Thoracic aorta (tissue), 2 donors: Measurements from ENCODE around the gene SELENOW. TPM values are rescaled to one million over a fixed set of nuclear protein-coding genes. Genes with fewer than 3 reads are reported as not detected.

Experiments used
- ATAC-seq: fragments of 150-250 bp; one replicate; pipeline ENCODE4 v1.8.0; 2017; ENCODE audit warnings: low read depth; ENCODE audit not compliant: insufficient number of reproducible peaks, low FRiP score
- DNase-seq: peaks from one replicate; pipeline ENCODE4 v3.0.0-alpha.2; 2020; ENCODE audit warnings: low spot score
- H3K27ac ChIP-seq, 2 donors: fragments of 200-600 bp; sonication (generic); 1 replicate in 1 of 2; 2 replicates in 1 of 2; pipeline ENCODE4 v1.5.1; 2016; ENCODE audit warnings: mild to moderate bottlenecking in 2 of 2, moderate library complexity in 2 of 2
- H3K27me3 ChIP-seq: fragments of 200-600 bp; sonication (generic); replicated peaks from 2 replicates; pipeline ENCODE4 v1.6.0; 2016; ENCODE audit warnings: mild to moderate bottlenecking; ENCODE audit not compliant: insufficient read depth
- H3K36me3 ChIP-seq: fragments of 200-600 bp; sonication (generic); one replicate; pipeline ENCODE4 v1.5.1; 2016
- H3K4me1 ChIP-seq, 2 donors: fragments of 200-600 bp; sonication (generic); 1 replicate in 1 of 2; 2 replicates in 1 of 2; pipeline versions ENCODE4 v1.5.1 to v1.6.0; 2016; ENCODE audit warnings: low read depth in 2 of 2, mild to moderate bottlenecking in 1 of 2; ENCODE audit not compliant: control insufficient read depth in 1 of 2
- H3K4me3 ChIP-seq: fragments of 200-600 bp; sonication (generic); 2 replicates; pipeline ENCODE4 v1.5.1; 2016; ENCODE audit warnings: mild to moderate bottlenecking
- H3K9me3 ChIP-seq: fragments of 200-600 bp; sonication (generic); 2 replicates; pipeline ENCODE4 v1.5.1; 2016
- total RNA-seq, 2 donors: library from RNA; depleted of rRNA; stranded (reverse); fragments of >200 nt; gene quantifications; one replicate each; pipeline versions ENCODE4 v1.1.0 to v1.2.3, GENCODE V29; 2016
- TF ChIP-seq, protein P1 (sequence below): fragments of 200-600 bp; sonication (generic); IDR thresholded peaks from one replicate; pipeline ENCODE4 v1.5.1; 2019; ENCODE audit warnings: antibody characterized with exemption

Gene SELENOW
- total RNA-seq, 2 donors from 2014 or later: 504 to 1,102 TPM

GRCh38 chr19:47755762-47756626, 22.5 kb upstream of the SELENOW start:
- Histone ChIP-seq H3K9me3 (no peaks in the 10 kb centered on the region), H3K27ac (no peak overlapping the region), H3K27me3 (no peaks in the 10 kb centered on the region), H3K36me3 (peaks cover 74% of the 10 kb centered on the region), H3K4me1 (no peaks in the 10 kb centered on the region), H3K4me3 (no peak overlapping the region)
- DNase-seq: no peak
- TF ChIP-seq, protein P1, sequence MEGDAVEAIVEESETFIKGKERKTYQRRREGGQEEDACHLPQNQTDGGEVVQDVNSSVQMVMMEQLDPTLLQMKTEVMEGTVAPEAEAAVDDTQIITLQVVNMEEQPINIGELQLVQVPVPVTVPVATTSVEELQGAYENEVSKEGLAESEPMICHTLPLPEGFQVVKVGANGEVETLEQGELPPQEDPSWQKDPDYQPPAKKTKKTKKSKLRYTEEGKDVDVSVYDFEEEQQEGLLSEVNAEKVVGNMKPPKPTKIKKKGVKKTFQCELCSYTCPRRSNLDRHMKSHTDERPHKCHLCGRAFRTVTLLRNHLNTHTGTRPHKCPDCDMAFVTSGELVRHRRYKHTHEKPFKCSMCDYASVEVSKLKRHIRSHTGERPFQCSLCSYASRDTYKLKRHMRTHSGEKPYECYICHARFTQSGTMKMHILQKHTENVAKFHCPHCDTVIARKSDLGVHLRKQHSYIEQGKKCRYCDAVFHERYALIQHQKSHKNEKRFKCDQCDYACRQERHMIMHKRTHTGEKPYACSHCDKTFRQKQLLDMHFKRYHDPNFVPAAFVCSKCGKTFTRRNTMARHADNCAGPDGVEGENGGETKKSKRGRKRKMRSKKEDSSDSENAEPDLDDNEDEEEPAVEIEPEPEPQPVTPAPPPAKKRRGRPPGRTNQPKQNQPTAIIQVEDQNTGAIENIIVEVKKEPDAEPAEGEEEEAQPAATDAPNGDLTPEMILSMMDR: no peak
- no peak for ATAC-seq

GRCh38 chr19:47756627-47756929, 21.9 kb upstream of the SELENOW start:
- TF ChIP-seq, protein P1: no peak
- no peaks in the 10 kb centered on the region for H3K27me3 ChIP-seq
- H3K4me1 ChIP-seq: no peaks in the 10 kb centered on the region
- peaks cover 68% of the 10 kb centered on the region for H3K36me3 ChIP-seq
- no peak overlapping the region for H3K27ac ChIP-seq
- H3K4me3 ChIP-seq: no peak overlapping the region
- DNase-seq: no peak
- no peaks in the 10 kb centered on the region for H3K9me3 ChIP-seq
- ATAC-seq: no peak

- TF ChIP-seq, protein P1: no peak
- H3K9me3 ChIP-seq: no peaks in the 10 kb centered on the region
- H3K27me3 ChIP-seq: no peaks in the 10 kb centered on the region
- no peak overlapping the region for H3K4me3 ChIP-seq
- DNase-seq (no peak), ATAC-seq (no peak)
- no peaks in the 10 kb centered on the region for H3K4me1 ChIP-seq
- peaks cover 66% of the 10 kb centered on the region for H3K36me3 ChIP-seq
- no peak overlapping the region for H3K27ac ChIP-seq
Measured at GRCh38 chr19:47756953-47757608, 21.4 kb upstream of the SELENOW start.

DNA sequence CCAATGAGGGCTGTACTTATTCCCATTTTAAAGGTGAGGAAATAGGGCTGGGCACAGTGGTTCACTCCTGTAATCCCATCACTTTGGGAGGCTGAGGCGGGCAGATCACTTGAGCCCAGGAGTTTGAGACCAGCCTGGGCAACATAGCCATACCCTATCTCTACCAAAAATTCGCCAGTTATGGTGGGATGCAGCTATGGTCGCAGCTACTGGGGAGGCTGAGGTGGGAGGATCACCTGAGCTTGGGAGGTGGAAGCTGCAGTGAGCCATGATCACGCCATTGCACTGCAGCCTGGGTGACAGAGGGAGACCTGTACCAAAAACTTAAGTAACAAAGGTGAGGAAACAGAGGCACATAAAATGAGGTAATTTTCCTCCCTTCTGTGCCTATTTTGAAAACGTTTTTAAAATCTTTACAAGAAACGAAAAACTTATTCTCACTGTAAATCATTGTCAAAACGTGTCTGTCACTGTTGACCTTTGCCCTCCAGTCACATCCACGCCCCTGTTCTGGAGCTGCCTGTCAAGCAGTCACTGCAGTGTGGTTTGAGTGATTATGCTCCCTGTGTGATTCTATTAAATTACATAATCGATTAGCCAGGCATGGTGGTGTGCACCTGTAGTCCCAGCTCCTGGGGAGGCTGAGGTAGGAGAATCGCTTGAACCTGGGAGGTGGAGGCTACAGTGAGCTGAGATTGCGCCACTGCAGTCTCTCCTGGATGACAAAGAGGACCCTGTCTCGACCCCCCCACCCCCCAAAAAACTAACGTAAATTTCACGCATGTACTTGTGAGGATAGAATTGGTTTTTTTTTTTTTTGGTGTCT, 20.7 kb upstream of the SELENOW start:
- Histone ChIP-seq H3K27me3 (no peaks in the 10 kb centered on the region), H3K4me3 (no peak overlapping the region), H3K36me3 (peaks cover 58% of the 10 kb centered on the region), H3K9me3 (no peaks in the 10 kb centered on the region), H3K27ac (no peak overlapping the region), H3K4me1 (no peaks in the 10 kb centered on the region)
- ATAC-seq: no peak
- no peak for DNase-seq
- TF ChIP-seq, protein P1: no peak

DNA sequence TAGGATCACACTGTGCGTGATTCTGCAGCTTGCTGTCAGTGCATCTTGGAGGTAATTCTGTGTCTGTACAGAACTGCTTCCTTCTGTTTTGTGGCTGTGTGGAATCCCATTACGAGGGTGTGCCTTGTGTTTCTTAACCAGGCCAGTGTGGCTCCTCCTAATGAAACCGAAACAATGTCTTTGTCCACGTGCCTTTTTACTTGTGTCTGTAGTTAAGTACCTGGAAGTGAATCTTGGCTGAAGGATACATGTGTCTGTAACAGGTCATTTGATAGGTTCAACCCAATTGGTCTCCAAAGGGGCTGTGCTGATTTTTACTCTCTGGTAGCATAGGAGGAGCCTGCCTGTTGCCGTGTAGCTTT, 20.1 kb upstream of the SELENOW start:
- Histone ChIP-seq H3K9me3 (no peaks in the 10 kb centered on the region), H3K27me3 (no peaks in the 10 kb centered on the region), H3K4me3 (no peak overlapping the region), H3K36me3 (peaks cover 52% of the 10 kb centered on the region), H3K4me1 (no peaks in the 10 kb centered on the region), H3K27ac (no peak overlapping the region)
- TF ChIP-seq, protein P1: no peak
- no peak for DNase-seq
- ATAC-seq: no peak
